GM12878 (cell line): ENCODE data around the gene EPN1. TPM values are rescaled to one million over a fixed set of nuclear protein-coding genes. Genes with fewer than 3 reads are reported as not detected.

ENCODE experiments used
- ATAC-seq: fragments of 200-7000 bp; cut with Tn5 transposase; 3 replicates; pipeline ENCODE4 v1.9.1; 2020; ENCODE audit warnings: mild to moderate bottlenecking, moderate library complexity
- BruUV-seq: library from RNA; stranded (reverse); fragments of 400-500 nt; replicated peaks from 2 replicates; lab custom pipeline; 2021; lab: Mats Ljungman, UMichigan
- CTCF ChIA-PET: fragments of 300-600 bp; sonication (Branson Sonifier 250); formaldehyde crosslinking; extraction: SDS; loops from one replicate; lab custom pipeline; 2021; ENCODE audit warnings: inconsistent platforms; lab: Yijun Ruan, JAX
- POLR2A ChIA-PET: fragments of 350-600 bp; formaldehyde crosslinking; extraction: SDS; loops from one replicate; lab custom pipeline; 2021; ENCODE audit warnings: inconsistent platforms; lab: Charles Lee
- RAD21 ChIA-PET: fragments of 300-600 bp; sonication (Branson Sonifier 250); formaldehyde crosslinking; loops from one replicate; lab custom pipeline; 2023; ENCODE audit warnings: antibody characterized with exemption; ENCODE audit not compliant: unreplicated experiment; lab: Charles Lee
- SMC1A ChIA-PET: fragments of 300-600 bp; sonication (Branson Sonifier 250); formaldehyde crosslinking; loops from one replicate; lab custom pipeline; 2023; ENCODE audit not compliant: unreplicated experiment, uncharacterized antibody; lab: Charles Lee
- DNase-seq: peaks from one replicate; pipeline ENCODE4 v3.0.0-alpha.2; 2011; ENCODE audit warnings: low read depth, low spot score
- FAIRE-seq: peaks from 3 replicates; lab custom pipeline; 2011; peaks lifted over from hg19 to GRCh38; lab: Jason Lieb, UNC
- H2AFZ ChIP-seq: 2 replicates; pipeline ENCODE4 v1.6.0; 2011; ENCODE audit warnings: low read depth, low read length, control low read depth; ENCODE audit not compliant: control insufficient read depth
- H3K27ac ChIP-seq: 2 replicates; pipeline ENCODE4 v1.5.1; 2011; ENCODE audit warnings: control low read depth; ENCODE audit not compliant: control insufficient read depth, insufficient read depth
- H3K27me3 ChIP-seq, 2 experiments: replicated peaks in 1 of 2; 2 replicates each; pipeline versions ENCODE4 v1.6.0 to v1.6.1; 2011; ENCODE audit warnings: low read length in 1 of 2; ENCODE audit not compliant: control insufficient read depth in 2 of 2, insufficient read depth in 2 of 2
- H3K36me3 ChIP-seq, 2 experiments: 2 replicates each; pipeline ENCODE4 v1.5.1; 2011; ENCODE audit warnings: low read length in 1 of 2; ENCODE audit not compliant: control insufficient read depth in 2 of 2, insufficient read depth in 2 of 2
- H3K4me1 ChIP-seq: 2 replicates; pipeline ENCODE4 v1.6.1; 2011; ENCODE audit warnings: mild to moderate bottlenecking, low read length, moderate library complexity, mixed read lengths; ENCODE audit not compliant: control insufficient read depth, insufficient read depth
- H3K4me2 ChIP-seq: 2 replicates; pipeline ENCODE4 v1.6.0; 2011; ENCODE audit warnings: control low read depth; ENCODE audit not compliant: control insufficient read depth, insufficient read depth
- H3K4me3 ChIP-seq: fragments of 200-600 bp; sonication (generic); 2 replicates; pipeline ENCODE4 v1.5.1; 2016
- H3K79me2 ChIP-seq: 2 replicates; pipeline ENCODE4 v1.6.0; 2011; ENCODE audit warnings: low read length; ENCODE audit not compliant: control insufficient read depth, insufficient read depth
- H3K9ac ChIP-seq: 2 replicates; pipeline ENCODE4 v1.8.0; 2011; ENCODE audit warnings: low read length, control low read depth, mixed read lengths; ENCODE audit not compliant: control insufficient read depth, insufficient read depth
- H3K9me3 ChIP-seq: replicated peaks from 3 replicates; pipeline ENCODE4 v1.5.1; 2011; ENCODE audit warnings: mild to moderate bottlenecking, low read length; ENCODE audit not compliant: control insufficient read depth, insufficient read depth
- H4K20me1 ChIP-seq: 2 replicates; pipeline ENCODE4 v1.6.0; 2011; ENCODE audit not compliant: control insufficient read depth, insufficient read depth
- CHD4 ChIP-seq: fragments of 200-600 bp; sonication (generic); IDR thresholded peaks from 2 replicates; pipeline ENCODE4 v1.6.1; 2016; ENCODE audit warnings: mild to moderate bottlenecking
- CREB1 ChIP-seq: IDR thresholded peaks from 2 replicates; pipeline ENCODE4 v1.6.1; 2012; ENCODE audit warnings: low read depth, mild to moderate bottlenecking, inconsistent platforms
- EP300 ChIP-seq, 2 experiments: fragments of 150-350 bp in 1 of 2; IDR thresholded peaks; 2 replicates each; pipeline ENCODE4 v1.6.1; 2011 to 2012; ENCODE audit warnings: low read depth in 2 of 2, low read length in 2 of 2, borderline replicate concordance in 1 of 2, improper control_type of control experiment in 1 of 2, inconsistent platforms in 1 of 2; ENCODE audit not compliant: control insufficient read depth in 1 of 2
- FOXK2 ChIP-seq: fragments of 450-650 bp; IDR thresholded peaks from 2 replicates; pipeline ENCODE4 v1.6.1; 2017; ENCODE audit warnings: mild to moderate bottlenecking, moderate library complexity
- HDGF ChIP-seq: fragments of 450-650 bp; IDR thresholded peaks from 2 replicates; pipeline ENCODE4 v1.6.1; 2016; ENCODE audit warnings: antibody characterized with exemption
- KDM1A ChIP-seq: fragments of 200-600 bp; sonication (generic); IDR thresholded peaks from 2 replicates; pipeline ENCODE4 v1.6.1; 2016; ENCODE audit warnings: borderline replicate concordance
- MEF2A ChIP-seq: IDR thresholded peaks from 2 replicates; pipeline ENCODE4 v1.6.1; 2011; ENCODE audit warnings: low read depth, mild to moderate bottlenecking, low read length, moderate library complexity; ENCODE audit not compliant: insufficient read depth
- POLR2AphosphoS5 ChIP-seq: IDR thresholded peaks from 2 replicates; pipeline ENCODE4 v1.6.1; 2011; ENCODE audit warnings: mild to moderate bottlenecking, low read length, inconsistent platforms
- SREBF2 ChIP-seq: IDR thresholded peaks from 2 replicates; pipeline ENCODE4 v1.6.1; 2012; ENCODE audit warnings: mild to moderate bottlenecking, low read length
- SUPT20H ChIP-seq: IDR thresholded peaks from 2 replicates; pipeline ENCODE4 v1.6.1; 2011; ENCODE audit warnings: low read depth, mild to moderate bottlenecking, low read length, moderate library complexity, borderline replicate concordance; ENCODE audit not compliant: control insufficient read depth
- ZBED1 ChIP-seq: IDR thresholded peaks from 2 replicates; pipeline ENCODE4 v1.6.1; 2016; ENCODE audit warnings: borderline replicate concordance
- WGBS: methylation state at CpG from one replicate; pipeline ENCODE4 v1.1.6; 2016; ENCODE audit warnings: low lambda C conversion rate; ENCODE audit not compliant: insufficient replicate concordance, insufficient coverage; ENCODE audit errors: missing lambda C conversion rate; 5-methylcytosine and 5-hydroxymethylcytosine counted together
- in situ Hi-C: fragments of 300-500 bp; cut with MboI; formaldehyde crosslinking; loops from 9 replicates; pipeline ENCODE4 v1.14.3; 2018; ENCODE audit warnings: mixed read lengths
- intact Hi-C: fragments of 100-400 bp; cut with micrococcal nuclease; formaldehyde crosslinking; loops from one replicate; pipeline ENCODE4 v1.14.2; 2022; ENCODE audit not compliant: unreplicated experiment
- polyA plus RNA-seq, 11 experiments: library from polyadenylated mRNA; depleted of rRNA in 4 of 11; unstranded in 6 of 11; stranded (reverse) in 5 of 11; fragments of >200 nt; fragmentation: Nextera tagmentation in 4 of 11; fragmentation: Illumina TruSeq in 1 of 11; extraction: Ambion mirVana in 4 of 11; extraction: Trizol in 1 of 11; gene quantifications; 1 replicate in 1 of 11; 2 replicates in 10 of 11; pipeline versions ENCODE4 v1.2.1 to v1.2.3, GENCODE V29; 2011 to 2016; ENCODE audit warnings: inconsistent platforms in 2 of 11, missing spikeins in 2 of 11, low read depth in 1 of 11
- total RNA-seq, 4 experiments: library from RNA; depleted of rRNA in 3 of 4; stranded (reverse); fragments of >200 nt in 3 of 4; fragmentation: Illumina TruSeq in 1 of 4; extraction: Trizol in 1 of 4; gene quantifications; 2 replicates each; pipeline versions ENCODE4 v1.2.1 to v1.2.3, GENCODE V29; 2013 to 2021

EPN1 gene
- total and polyA plus RNA-seq, 10 of the 15 experiments (the other 5 are each of a cell fraction or from before 2014, with no cell fraction given): 0.11 to 88.5 (median 10.6) TPM

GRCh38 chr19:55645512-55645881, 29.5 kb upstream of the EPN1 start:
- peak overlapping the region; percentile 91 for H3K4me2 ChIP-seq
- no TSS peak for BruUV-seq
- H3K4me1 ChIP-seq: peaks cover 25% of the 10 kb centered on the region

GRCh38 chr19:55646889-55647731, 27.9 kb upstream of the EPN1 start:
- ChIA-PET SMC1A (interaction anchor here (1.0 to 2.0 kb wide), 5 partner anchors 10 to 48 kb away, joined by 3 to 24 read pairs (median 3); partner anchors contain the start of gene FIZ1), RAD21 (interaction anchor here (0.9 to 4.4 kb wide), 7 partner anchors 11 to 668 kb away, joined by 3 to 36 read pairs (median 5); partner anchors contain the start of genes ZNF628 and ZSCAN5A), CTCF (interaction anchor here (0.6 to 4.8 kb wide), 9 partner anchors 9 to 741 kb away, joined by 3 to 52 read pairs (median 6); no protein-coding TSS in a partner anchor), POLR2A (interaction anchor here (0.5 to 3.3 kb wide), 12 partner anchors 8 to 1550 kb away, joined by 3 to 28 read pairs (median 4); partner anchors contain the start of genes FIZ1, ZNF524, ZNF628 and ZNF784)
- Histone ChIP-seq H4K20me1 (no peaks in the 10 kb centered on the region), H3K79me2 (peaks cover 55% of the 10 kb centered on the region), H3K27me3 (no peaks in the 10 kb centered on the region), H3K4me1 (peaks cover 25% of the 10 kb centered on the region), H3K9ac (peak overlapping the region; percentile 91), H3K4me3 (peak overlapping the region; percentile 99), H3K9me3 (no peaks in the 10 kb centered on the region), H3K4me2 (peak overlapping the region; percentile 55), H2AFZ (peak overlapping the region; percentile 86), H3K36me3 (peaks cover 0 to 2% of the 10 kb centered on the region in 2 experiments; a peak in 2 of 4 replicates), H3K27ac (peak overlapping the region; percentile 90)
- BruUV-seq: no TSS peak
- 40% methylated on average over 14 of the region's 14 CpGs for WGBS
- FAIRE-seq (no peak), DNase-seq (no peak), ATAC-seq (peak; percentile 3; the same call in 2 of the 3 replicates)
- in situ Hi-C loops (no loop called here), intact Hi-C loops (no loop called here)
- peak; percentile 37; the same call in 1 of the 2 replicates for TF ChIP-seq CREB1
- no peak for TF ChIP-seq CHD4
- TF ChIP-seq HDGF: no peak
- no peak for TF ChIP-seq MEF2A
- TF ChIP-seq KDM1A: no peak
- no peak for TF ChIP-seq SREBF2
- TF ChIP-seq SUPT20H: no peak

More at GRCh38 chr19:55645512-55645881, 29.5 kb upstream of the EPN1 start:
- DNase-seq: no peak
- WGBS: 31% methylated on average over 5 of the region's 5 CpGs
- H3K79me2 ChIP-seq: peaks cover 64% of the 10 kb centered on the region
- H3K27ac ChIP-seq: no peak overlapping the region
- intact Hi-C loops: no loop called here
- TF ChIP-seq POLR2AphosphoS5 (no peak), FOXK2 (no peak), CREB1 (no peak), EP300 (IDR thresholded peaks at IDR 0.05; ENCODE audit: borderline replicate concordance in 1 of 2, control insufficient read depth in 1 of 2, low read depth in 2 of 2, low read length in 2 of 2) (no peak), ZBED1 (no peak)
- TF ChIP-seq, all 136 proteins: peak for 0
- no peaks in the 10 kb centered on the region for H3K9me3 ChIP-seq
- ChIA-PET RAD21 (interaction anchor here (0.7 kb wide), 1 partner anchor 39 kb away, joined by 3 read pairs; no protein-coding TSS in a partner anchor), POLR2A (interaction anchor here (0.6 to 3.3 kb wide), 4 partner anchors 9 to 1184 kb away, joined by 3 to 20 read pairs (median 7); partner anchors contain the start of gene U2AF2), SMC1A (interaction anchor here (0.7 kb wide), 1 partner anchor 13 kb away, joined by 3 read pairs; no protein-coding TSS in a partner anchor), CTCF (interaction anchor here (0.6 to 4.6 kb wide), 5 partner anchors 8 to 179 kb away, joined by 3 to 52 read pairs (median 3); partner anchors contain the start of gene U2AF2)
- FAIRE-seq (no peak), ATAC-seq (no peak)
- H2AFZ ChIP-seq: no peak overlapping the region
- 0 out of 4 replicates have a peak, but pooled peaks cover 0 to 2% of the 10 kb centered on the region in 2 experiments for H3K36me3 ChIP-seq
- in situ Hi-C loops: no loop called here
- H3K27me3 ChIP-seq: no peaks in the 10 kb centered on the region
- H4K20me1 ChIP-seq: no peaks in the 10 kb centered on the region
- peak overlapping the region; percentile 95; the same call in 1 of the 2 replicates for H3K4me3 ChIP-seq
- peak overlapping the region; percentile 10; the same call in 1 of the 2 replicates for H3K9ac ChIP-seq
